Colonic mucosa (tissue), 4 donors: ENCODE measurements around the gene COMMD10. TPM values are rescaled to one million over a fixed set of nuclear protein-coding genes. Genes with fewer than 3 reads are reported as not detected.

Experiments
- DNase-seq: peaks from one replicate; pipeline ENCODE4 v3.0.0-alpha.2; 2020
- H3K27ac ChIP-seq: fragments of 200-600 bp; one replicate; pipeline ENCODE4 v1.8.0; 2021
- H3K27me3 ChIP-seq: fragments of 200-600 bp; one replicate; pipeline ENCODE4 v1.8.0; 2021
- H3K36me3 ChIP-seq: fragments of 200-600 bp; one replicate; pipeline ENCODE4 v1.8.0; 2021
- H3K4me1 ChIP-seq: fragments of 200-600 bp; one replicate; pipeline ENCODE4 v1.8.0; 2021; ENCODE audit warnings: mild to moderate bottlenecking
- H3K4me3 ChIP-seq: fragments of 200-600 bp; one replicate; pipeline ENCODE4 v1.8.0; 2021
- H3K9ac ChIP-seq, 2 donors: one replicate each; pipeline ENCODE4 v1.7.0; 2013; ENCODE audit warnings: control low read depth in 2 of 2, low read depth in 2 of 2, low read length in 2 of 2
- H3K9me3 ChIP-seq: fragments of 200-600 bp; one replicate; pipeline ENCODE4 v1.8.0; 2021
- CTCF ChIP-seq: fragments of 200-600 bp; IDR thresholded peaks from one replicate; pipeline ENCODE4 v1.8.0; 2022; ENCODE audit warnings: antibody characterized with exemption, mild to moderate bottlenecking
- intact Hi-C: fragments of 100-400 bp; cut with DNase I; formaldehyde crosslinking; loops from one replicate; pipeline ENCODE4 v1.14.1; 2022
- total RNA-seq, 2 donors: library from RNA; stranded (reverse); fragmentation: NEBNext Ultra II Directional in 1 of 2; extraction: Animal tissue kit (Norgen Biotek cat#: 25700) in 1 of 2; gene quantifications; one replicate each; pipeline ENCODE4 v1.2.1, GENCODE V29; 2021
- donor health status: healthy.
- donor health status: DM: no; HTN: no; CAD: no.
- donor health status: DM: no; HTN: no; CAD: no.

Gene COMMD10
- total RNA-seq, 2 donors from 2014 or later: 24.8 to 26.5 TPM

- Histone ChIP-seq H3K4me3 (no peak overlapping the region), H3K36me3 (no peaks in the 10 kb centered on the region), H3K9me3 (no peaks in the 10 kb centered on the region), H3K9ac (no peak overlapping the region), H3K27me3 (no peaks in the 10 kb centered on the region), H3K27ac (no peak overlapping the region), H3K4me1 (no peaks in the 10 kb centered on the region)
- intact Hi-C loops: no loop called here
- no peak for DNase-seq
- TF ChIP-seq CTCF: no peak
Observed at GRCh38 chr5:116044073-116044472, 40.8 kb upstream of the COMMD10 start.

GRCh38 chr5:116045821-116046220 is 39.0 kb upstream of the COMMD10 start:
- Histone ChIP-seq H3K27me3 (no peaks in the 10 kb centered on the region), H3K27ac (no peak overlapping the region), H3K9me3 (no peaks in the 10 kb centered on the region), H3K9ac (no peak overlapping the region), H3K4me1 (no peaks in the 10 kb centered on the region), H3K36me3 (no peaks in the 10 kb centered on the region), H3K4me3 (no peak overlapping the region)
- intact Hi-C loops: no loop called here
- no peak for TF ChIP-seq CTCF
- DNase-seq: no peak

DNA sequence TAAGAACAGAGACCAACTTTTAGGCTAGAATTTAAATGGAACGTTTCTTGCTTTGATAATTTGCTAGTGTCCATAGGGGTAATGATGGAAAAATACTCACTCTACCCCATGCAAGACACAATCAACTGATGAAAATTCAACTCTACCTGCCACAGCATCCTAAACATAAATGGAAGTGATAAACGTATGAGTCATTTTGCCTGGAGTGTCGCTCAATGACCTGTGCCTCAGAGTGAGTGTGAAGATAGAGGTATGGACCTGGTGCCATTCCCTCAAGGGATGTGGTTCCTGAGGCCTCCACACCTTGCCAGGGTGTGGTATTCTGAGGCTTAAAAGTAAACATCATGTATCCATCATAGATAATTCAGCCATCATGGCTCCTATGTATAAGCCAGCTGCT is 38.6 kb upstream of the COMMD10 start:
- no peaks in the 10 kb centered on the region for H3K9me3 ChIP-seq
- no peak for TF ChIP-seq CTCF
- H3K36me3 ChIP-seq: no peaks in the 10 kb centered on the region
- H3K4me1 ChIP-seq: no peaks in the 10 kb centered on the region
- no peak overlapping the region for H3K27ac ChIP-seq
- no peak overlapping the region for H3K4me3 ChIP-seq
- DNase-seq: no peak
- H3K27me3 ChIP-seq: no peaks in the 10 kb centered on the region
- intact Hi-C loops: no loop called here
- H3K9ac ChIP-seq: no peak overlapping the region

DNA sequence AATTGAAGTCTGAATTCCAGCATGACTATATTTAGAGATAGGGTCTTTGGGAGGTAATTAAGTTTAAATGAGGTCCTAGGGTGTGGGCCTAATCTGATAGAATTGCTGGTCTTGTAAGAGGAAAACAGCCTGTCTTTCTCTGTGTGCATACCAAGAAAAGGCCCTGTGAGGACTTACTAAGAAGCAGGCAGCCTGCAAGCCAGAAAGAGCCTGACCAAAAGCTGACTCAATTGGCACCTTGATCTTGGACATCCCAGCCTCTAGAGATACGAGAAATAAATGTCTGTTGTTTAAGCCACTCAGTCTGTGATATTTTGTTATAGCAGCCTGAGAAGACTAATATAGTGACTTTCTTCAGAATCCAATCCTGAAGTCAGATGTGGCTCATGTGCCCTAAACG is 38.0 kb upstream of the COMMD10 start:
- H3K36me3 ChIP-seq: no peaks in the 10 kb centered on the region
- no peak overlapping the region for H3K4me3 ChIP-seq
- H3K27me3 ChIP-seq: no peaks in the 10 kb centered on the region
- H3K9ac ChIP-seq: no peak overlapping the region
- intact Hi-C loops: no loop called here
- no peak overlapping the region for H3K27ac ChIP-seq
- no peak for TF ChIP-seq CTCF
- no peaks in the 10 kb centered on the region for H3K9me3 ChIP-seq
- DNase-seq: no peak
- H3K4me1 ChIP-seq: no peaks in the 10 kb centered on the region

DNA sequence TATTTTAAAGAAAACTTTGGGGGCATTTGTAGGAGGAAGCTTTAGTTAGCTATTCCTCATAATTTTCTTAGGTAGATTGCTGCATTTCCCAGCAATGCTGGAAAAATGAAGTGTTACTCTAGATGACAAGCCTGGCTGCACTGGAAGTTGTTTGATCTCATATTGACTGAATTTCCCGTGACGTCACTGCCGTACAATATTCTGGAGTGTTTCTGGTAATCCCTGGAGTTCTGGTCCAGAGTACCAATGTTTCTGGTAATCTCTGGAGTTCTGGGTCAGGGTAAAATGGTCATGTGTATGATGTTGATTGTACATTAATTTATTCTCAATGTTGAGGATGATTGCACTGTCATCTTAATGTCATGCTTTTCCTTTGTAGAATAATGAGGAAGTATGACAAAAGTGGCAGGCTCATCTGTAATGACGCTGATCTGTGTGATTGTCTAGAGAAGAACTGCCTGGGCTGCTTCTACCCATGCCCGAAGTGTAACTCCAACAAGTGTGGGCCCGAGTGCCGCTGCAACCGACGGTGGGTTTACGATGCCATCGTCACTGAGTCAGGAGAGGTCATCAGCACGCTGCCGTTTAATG is 26.4 kb upstream of the COMMD10 start:
- TF ChIP-seq CTCF: no peak
- H3K27ac ChIP-seq: no peak overlapping the region
- no peaks in the 10 kb centered on the region for H3K36me3 ChIP-seq
- H3K9ac ChIP-seq: no peak overlapping the region
- no peaks in the 10 kb centered on the region for H3K9me3 ChIP-seq
- no peaks in the 10 kb centered on the region for H3K27me3 ChIP-seq
- intact Hi-C loops: no loop called here
- H3K4me1 ChIP-seq: no peaks in the 10 kb centered on the region
- DNase-seq: no peak
- no peak overlapping the region for H3K4me3 ChIP-seq
